ENCODE measurements around the gene FCHSD2. TPM values are rescaled to one million over a fixed set of nuclear protein-coding genes. Genes with fewer than 3 reads are reported as not detected.

FCHSD2 gene
- total RNA-seq, 1 donor from 2014 or later = 69.5 TPM

DNA sequence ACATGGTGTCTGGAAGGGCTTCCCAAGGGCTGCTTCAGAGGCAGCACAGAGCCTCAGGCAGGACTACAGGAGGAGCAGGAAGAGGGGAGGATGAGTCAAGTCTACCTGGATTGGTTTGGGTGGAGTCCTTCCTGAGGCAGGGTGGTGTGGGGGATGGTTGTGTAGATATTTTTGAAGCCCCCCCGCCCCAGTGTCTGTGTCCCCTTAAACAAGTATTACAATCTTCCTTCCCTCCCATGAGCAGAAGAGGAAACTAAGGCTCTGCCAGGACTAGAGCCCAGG is 34.7 kb upstream of the FCHSD2 start:
- peaks cover 41% of the 10 kb centered on the region for H3K4me1 Mint-ChIP-seq (ENCODE audit: low read depth)
- TF ChIP-seq, protein P1, sequence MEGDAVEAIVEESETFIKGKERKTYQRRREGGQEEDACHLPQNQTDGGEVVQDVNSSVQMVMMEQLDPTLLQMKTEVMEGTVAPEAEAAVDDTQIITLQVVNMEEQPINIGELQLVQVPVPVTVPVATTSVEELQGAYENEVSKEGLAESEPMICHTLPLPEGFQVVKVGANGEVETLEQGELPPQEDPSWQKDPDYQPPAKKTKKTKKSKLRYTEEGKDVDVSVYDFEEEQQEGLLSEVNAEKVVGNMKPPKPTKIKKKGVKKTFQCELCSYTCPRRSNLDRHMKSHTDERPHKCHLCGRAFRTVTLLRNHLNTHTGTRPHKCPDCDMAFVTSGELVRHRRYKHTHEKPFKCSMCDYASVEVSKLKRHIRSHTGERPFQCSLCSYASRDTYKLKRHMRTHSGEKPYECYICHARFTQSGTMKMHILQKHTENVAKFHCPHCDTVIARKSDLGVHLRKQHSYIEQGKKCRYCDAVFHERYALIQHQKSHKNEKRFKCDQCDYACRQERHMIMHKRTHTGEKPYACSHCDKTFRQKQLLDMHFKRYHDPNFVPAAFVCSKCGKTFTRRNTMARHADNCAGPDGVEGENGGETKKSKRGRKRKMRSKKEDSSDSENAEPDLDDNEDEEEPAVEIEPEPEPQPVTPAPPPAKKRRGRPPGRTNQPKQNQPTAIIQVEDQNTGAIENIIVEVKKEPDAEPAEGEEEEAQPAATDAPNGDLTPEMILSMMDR (IDR thresholded peaks at IDR 0.05) = no peak
- H3K4me3 Mint-ChIP-seq (ENCODE audit: unreplicated experiment) = no peak overlapping the region
- DNase-seq (ENCODE audit: low spot score) = no peak
- peaks cover 4% of the 10 kb centered on the region for H3K9me3 Mint-ChIP-seq (ENCODE audit: low read depth)
- no peaks in the 10 kb centered on the region for H3K36me3 Mint-ChIP-seq (ENCODE audit: low read depth)
- peak overlapping the region; percentile 27 for H3K27ac Mint-ChIP-seq (ENCODE audit: unreplicated experiment)
- H3K27me3 Mint-ChIP-seq (ENCODE audit: low read depth) = peaks cover 5% of the 10 kb centered on the region

DNA sequence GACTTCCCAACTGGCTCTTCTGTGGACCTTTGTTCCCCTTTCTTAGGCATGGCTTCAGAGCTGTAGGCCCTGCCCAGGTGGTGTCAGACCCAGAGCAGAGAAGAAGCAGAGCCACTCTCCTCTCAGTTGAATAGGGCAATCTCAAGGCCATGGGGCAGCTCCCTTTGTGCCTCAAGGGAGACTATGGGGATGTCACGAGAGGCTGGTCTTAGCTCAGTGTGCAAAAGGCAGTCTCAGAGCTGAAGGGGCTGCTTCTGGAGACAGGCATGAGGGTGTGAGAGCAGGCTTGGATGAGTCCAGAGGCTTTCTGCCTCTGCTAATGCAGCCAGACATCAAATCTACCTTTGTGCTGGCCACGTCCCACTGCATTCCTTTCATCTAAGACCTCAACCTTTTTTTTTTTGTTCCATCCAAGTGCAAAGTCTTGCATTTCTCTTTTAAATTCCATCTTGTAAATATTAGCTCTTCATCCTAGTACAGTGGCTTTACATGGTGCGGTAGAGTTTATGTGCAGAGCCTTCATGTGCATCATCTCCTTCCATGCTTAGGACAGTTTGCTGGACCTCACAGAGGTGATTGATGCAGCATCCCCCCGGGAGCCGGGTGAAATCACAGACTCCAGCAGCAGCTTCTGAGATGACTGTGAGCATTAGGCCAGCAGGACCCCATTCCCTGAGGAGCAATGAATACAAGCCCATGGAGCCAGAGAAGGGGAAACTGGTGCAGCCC is 34.2 kb upstream of the FCHSD2 start:
- no peak overlapping the region for H3K4me3 Mint-ChIP-seq (ENCODE audit: unreplicated experiment)
- peak overlapping the region; percentile 82 for H3K27ac Mint-ChIP-seq (ENCODE audit: unreplicated experiment)

DNA sequence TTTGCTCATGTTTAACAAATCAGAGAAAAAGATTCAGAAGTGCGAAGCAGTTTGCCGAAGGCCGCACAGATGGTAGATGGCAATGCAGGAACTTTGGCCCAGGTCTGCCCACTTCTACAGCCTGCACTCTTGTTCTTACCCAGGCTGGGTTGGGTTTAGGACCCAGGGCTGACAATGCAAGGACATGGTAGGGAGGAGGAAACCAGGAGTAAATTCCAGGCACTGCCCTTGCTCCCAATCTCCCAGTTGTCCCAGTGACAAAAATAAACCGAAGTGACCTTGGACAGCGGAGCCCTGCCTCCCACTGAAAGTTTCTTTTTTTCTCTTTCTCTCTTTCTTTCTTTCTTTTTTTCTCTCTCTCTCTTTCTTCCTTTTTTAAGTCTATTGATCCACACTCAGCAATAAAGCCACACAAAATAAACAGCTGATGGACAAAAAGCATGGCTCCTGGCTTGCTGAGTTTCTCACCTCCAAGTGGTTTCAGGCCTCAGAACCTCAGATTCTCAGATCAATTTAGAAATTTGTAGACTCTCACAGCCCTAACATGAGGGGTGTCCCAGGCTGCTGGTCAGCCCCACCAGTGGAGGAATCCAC is 33.5 kb upstream of the FCHSD2 start:
- Mint-ChIP-seq H3K4me3 (ENCODE audit: unreplicated experiment) (no peak overlapping the region), H3K27me3 (ENCODE audit: low read depth) (peaks cover 5% of the 10 kb centered on the region), H3K36me3 (ENCODE audit: low read depth) (no peaks in the 10 kb centered on the region), H3K4me1 (ENCODE audit: low read depth) (peaks cover 50% of the 10 kb centered on the region), H3K27ac (ENCODE audit: unreplicated experiment) (peak overlapping the region; percentile 82), H3K9me3 (ENCODE audit: low read depth) (no peaks in the 10 kb centered on the region)
- peak; percentile 50 for DNase-seq (ENCODE audit: low spot score)
- TF ChIP-seq, protein P1 (IDR thresholded peaks at IDR 0.05) = no peak

More for the DNA sequence above, 34.2 kb upstream of the FCHSD2 start:
- no peak for DNase-seq (ENCODE audit: low spot score)
- Mint-ChIP-seq H3K9me3 (ENCODE audit: low read depth) (no peaks in the 10 kb centered on the region), H3K4me1 (ENCODE audit: low read depth) (peaks cover 46% of the 10 kb centered on the region), H3K36me3 (ENCODE audit: low read depth) (no peaks in the 10 kb centered on the region), H3K27me3 (ENCODE audit: low read depth) (peaks cover 5% of the 10 kb centered on the region)
- TF ChIP-seq, protein P1 (IDR thresholded peaks at IDR 0.05) = no peak

DNA sequence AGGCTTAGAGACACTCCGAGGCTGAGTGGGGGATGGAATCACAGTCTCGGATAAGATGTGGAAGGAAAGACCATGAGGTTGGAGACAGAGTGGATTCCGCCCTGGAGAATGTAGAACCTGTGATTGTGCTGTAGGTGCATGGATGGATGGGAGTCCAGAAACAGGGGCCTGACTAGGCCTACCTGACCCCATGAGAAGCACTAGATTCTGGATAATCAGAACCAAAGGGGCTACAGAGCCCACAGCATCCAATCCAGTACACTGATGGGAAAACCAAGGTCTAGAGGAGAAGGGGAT is 32.3 kb upstream of the FCHSD2 start:
- Mint-ChIP-seq H3K4me3 (ENCODE audit: unreplicated experiment) (no peak overlapping the region), H3K27me3 (ENCODE audit: low read depth) (peaks cover 4% of the 10 kb centered on the region), H3K27ac (ENCODE audit: unreplicated experiment) (no peak overlapping the region), H3K36me3 (ENCODE audit: low read depth) (no peaks in the 10 kb centered on the region), H3K4me1 (ENCODE audit: low read depth) (peaks cover 58% of the 10 kb centered on the region), H3K9me3 (ENCODE audit: low read depth) (no peaks in the 10 kb centered on the region)
- DNase-seq (ENCODE audit: low spot score) = no peak
- TF ChIP-seq, protein P1 (IDR thresholded peaks at IDR 0.05) = no peak

DNA sequence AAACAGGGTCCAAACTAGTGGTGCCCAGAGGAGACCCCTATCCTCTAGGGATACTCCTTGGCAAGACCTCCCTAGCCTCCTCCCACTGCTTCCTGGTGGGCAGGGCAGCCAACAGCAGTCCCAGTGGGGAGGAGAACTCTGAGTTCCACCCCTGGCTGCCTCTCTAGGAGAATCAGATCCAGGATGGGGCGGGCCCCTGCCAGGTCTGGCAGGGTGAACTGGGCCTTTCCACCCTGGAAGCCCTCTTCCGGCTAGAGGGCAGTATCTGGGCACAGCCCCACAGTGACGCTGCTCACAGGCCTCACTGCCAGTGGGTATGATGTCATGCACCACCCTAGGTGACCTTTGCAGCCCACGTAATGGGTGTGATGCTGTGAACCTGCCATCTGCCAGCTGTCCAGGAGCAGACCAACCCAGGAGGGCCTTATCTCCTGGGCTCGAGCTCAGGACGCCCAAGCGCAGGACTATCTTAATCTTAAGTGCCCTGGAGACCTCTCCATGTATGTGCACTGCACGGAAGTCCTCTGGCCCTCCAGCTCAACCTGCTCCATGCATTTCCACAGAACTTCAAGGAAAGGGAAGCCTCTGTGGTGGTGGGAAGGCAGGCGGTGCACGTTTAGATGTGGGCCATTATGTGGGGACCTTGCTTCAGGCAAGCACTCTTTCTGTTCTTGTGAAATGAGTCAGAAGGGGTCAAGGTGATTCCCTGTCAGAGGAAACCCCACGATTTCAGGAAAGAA is 31.8 kb upstream of the FCHSD2 start:
- Mint-ChIP-seq H3K9me3 (ENCODE audit: low read depth) (no peaks in the 10 kb centered on the region), H3K4me1 (ENCODE audit: low read depth) (peaks cover 63% of the 10 kb centered on the region), H3K27me3 (ENCODE audit: low read depth) (peaks cover 1% of the 10 kb centered on the region), H3K36me3 (ENCODE audit: low read depth) (no peaks in the 10 kb centered on the region), H3K4me3 (ENCODE audit: unreplicated experiment) (no peak overlapping the region), H3K27ac (ENCODE audit: unreplicated experiment) (no peak overlapping the region)
- TF ChIP-seq, protein P1 (IDR thresholded peaks at IDR 0.05) = no peak
- DNase-seq (ENCODE audit: low spot score) = no peak
